ENCODE results near the gene PLCD1.

GRCh38 chr3:37993460-37993819 lies 36.0 kb downstream of the PLCD1 start:
- TF ChIP-seq POLR2AphosphoS5 (IDR thresholded peaks at IDR 0.05): no peak
- no peak for TF ChIP-seq CTCF (IDR thresholded peaks at IDR 0.05)
- no peak for TF ChIP-seq POLR2A (IDR thresholded peaks at IDR 0.05)
